HG02981 (cell line): ENCODE data around the gene C9orf50.
"Not testable (repeated sequence)": the region's sequence is repeated elsewhere in the genome, so short reads cannot be mapped to it uniquely, and the experiment has no call there.

Source experiments
- ATAC-seq: cut with Tn5 transposase; IDR thresholded peaks from one replicate; pipeline ENCODE4 v1.9.1; 2021; ENCODE audit warnings: mild to moderate bottlenecking, moderate library complexity; ENCODE audit not compliant: unreplicated experiment

The C9orf50 gene

DNA sequence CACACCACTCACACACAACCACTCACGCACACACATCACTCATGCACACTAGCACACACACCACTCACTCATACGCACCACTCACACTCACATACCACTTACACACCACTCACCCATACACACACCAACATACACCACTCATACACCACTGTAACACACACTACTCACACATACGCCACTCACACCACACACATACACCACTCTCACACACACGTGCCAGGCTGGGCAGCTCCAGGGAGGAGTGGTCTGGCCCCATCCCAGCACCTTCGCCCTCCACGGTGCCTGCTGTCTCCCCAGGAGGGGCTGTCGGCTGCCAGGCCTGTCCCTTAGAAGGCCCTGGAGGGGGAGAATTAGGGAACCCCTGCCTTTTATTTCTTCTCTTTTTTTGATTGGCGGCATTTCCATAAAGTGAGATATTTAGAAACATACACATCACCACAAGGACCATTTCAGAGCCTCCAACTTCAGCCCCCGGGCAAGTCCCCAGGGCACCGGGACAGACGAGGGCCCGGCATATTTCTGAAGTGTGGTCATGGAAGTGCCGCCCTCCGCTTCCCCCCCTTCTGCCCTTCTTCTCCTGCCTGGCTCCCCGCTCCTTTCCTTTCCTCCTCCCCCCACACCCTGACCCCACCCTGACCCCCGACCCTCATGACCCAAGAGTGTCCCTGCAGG is 27.3 kb upstream of the C9orf50 start:
- no peak for ATAC-seq

DNA sequence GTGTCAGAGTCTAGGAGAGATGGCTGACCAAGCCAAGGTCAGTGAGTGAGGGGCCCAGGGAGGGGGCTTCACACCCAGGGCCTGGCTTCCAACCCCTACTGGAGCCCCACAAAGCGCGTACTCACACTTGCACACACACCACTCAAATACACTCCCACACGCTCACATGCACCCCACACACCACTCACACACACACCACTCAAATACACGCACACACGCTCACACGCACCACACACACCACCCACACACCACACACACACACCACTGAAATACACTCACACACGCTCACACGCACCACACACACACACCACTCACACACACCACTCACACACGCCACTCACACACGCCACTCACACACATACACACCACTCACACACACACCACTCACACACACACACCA is 26.7 kb upstream of the C9orf50 start:
- no peak for ATAC-seq

DNA sequence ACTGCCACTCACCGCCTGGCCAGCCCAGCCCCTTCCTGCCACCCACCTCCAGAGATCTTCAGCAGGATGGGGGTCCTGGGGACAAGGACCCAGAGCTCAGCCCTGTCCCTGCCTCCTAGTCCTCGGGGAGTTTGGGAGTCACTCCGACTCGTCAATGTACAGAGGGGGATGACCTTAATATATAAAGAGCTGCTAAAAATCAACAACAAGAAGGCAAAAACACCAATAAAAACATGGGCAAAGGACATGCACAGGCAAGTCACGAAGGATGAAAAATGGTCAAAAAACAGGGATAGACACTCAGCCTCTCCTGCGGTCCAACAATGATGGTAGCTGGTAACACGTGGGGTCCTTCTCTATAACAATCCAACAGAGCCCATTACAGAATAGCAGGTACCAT is 25.8 kb upstream of the C9orf50 start:
- ATAC-seq: no peak

GRCh38 chr9:129646252-129646651 is 25.4 kb upstream of the C9orf50 start:
- no peak for ATAC-seq

DNA sequence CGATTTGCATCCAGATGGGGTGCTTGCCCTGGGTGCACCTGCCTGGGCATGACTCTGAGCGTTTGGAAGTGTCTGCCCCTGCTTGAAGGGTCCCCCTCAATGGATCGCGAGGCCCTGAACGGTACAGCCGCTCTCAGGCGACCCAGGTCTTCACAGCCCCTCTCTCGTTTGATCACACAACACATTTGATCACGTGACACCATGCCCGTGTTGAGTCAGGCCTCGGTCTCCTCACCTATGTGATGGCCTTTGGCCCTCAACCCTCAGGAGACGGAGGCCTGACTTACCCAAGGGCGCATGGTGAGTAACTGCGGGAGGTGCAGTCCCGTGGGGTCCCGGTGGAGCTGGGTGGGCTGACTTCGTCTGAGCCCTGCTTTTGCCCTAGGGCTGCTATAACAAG is 24.0 kb upstream of the C9orf50 start:
- no peak for ATAC-seq

DNA sequence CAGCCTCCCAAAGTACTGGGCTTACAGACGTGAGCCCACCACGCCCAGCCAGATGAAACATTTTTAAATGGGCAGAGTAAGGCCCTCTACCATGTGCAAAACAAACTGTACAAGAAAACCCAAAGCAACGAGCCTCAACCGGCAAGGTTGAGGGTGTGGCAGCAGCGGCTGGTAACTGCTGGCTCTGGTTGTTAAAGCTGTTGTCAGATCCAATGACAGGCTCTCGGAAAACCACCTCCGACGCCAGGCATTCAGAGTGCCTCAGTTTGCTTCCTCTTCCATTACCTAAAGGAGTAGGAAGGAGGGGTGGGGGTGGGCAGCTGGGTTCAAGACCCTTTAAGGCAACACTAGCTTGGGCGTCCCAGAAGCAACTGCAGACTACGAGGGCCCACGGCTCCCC is 23.5 kb upstream of the C9orf50 start:
- ATAC-seq: no peak

DNA sequence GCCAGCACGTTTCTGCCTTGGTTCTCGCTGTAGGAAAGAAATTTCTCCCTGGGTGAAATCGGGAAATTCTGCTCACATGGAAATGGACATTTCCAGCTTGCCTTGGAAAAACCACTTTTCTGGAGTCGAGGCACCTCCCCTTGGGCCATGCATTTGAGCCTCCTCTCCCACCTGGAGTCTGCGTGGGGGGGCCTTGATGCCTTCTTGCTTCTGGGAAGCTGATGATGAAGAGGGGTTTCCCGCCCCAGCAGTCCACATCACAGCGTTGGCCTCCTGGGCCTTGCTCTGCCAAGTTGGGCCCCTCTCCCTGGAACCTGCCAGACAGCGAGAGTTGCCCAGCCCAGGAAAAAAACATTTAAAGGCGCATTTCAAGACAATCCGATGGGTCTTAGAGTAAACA is 22.8 kb upstream of the C9orf50 start:
- no peak for ATAC-seq

DNA sequence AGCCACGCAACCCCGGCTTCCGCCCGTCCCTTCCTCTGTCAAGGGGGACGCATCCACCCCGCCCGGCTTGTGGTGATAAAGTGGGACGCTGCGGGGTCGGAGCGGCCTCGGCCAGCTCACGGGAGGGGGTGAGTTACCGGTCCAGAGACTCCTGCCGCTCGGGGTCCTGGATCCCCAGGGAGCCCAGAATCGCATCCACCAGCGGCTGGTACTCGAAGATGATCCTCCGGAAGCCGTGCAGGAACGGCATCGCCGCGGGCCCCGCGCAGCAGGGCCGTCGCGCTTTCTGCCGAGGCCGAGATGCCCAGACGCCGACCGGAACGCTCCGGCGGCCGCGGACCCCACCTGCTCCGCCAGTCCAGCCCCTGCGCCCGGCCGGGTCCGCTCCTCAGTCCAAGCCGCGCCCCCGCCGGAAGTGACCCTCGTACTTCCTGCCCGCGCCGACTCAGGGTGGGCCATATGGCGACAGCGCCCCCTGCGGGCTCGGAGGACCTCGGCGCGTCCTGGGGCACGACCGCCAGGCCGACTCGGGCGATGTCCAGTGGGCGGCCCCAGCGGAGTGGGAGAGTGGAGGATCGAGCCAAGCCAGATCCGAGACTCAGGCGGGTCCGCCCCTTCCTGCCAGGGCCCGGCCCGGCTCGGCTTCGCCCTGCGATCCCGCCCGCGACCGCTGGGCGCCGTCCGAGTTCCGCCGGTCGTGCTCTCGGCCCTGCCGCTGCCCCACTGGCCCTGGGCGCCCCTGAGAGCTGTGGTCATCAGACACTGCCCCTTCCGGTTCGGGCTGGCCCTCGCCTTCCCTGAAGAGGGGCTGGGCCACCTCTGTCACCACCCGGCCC is 21.1 kb upstream of the C9orf50 start, which contains the start of gene ASB6:
TSS of gene ASB6 (minus strand) at position 402 of the 836 bp plus-strand sequence. CDS start at position 250, 152 bp downstream.
- peak; percentile 84 for ATAC-seq

DNA sequence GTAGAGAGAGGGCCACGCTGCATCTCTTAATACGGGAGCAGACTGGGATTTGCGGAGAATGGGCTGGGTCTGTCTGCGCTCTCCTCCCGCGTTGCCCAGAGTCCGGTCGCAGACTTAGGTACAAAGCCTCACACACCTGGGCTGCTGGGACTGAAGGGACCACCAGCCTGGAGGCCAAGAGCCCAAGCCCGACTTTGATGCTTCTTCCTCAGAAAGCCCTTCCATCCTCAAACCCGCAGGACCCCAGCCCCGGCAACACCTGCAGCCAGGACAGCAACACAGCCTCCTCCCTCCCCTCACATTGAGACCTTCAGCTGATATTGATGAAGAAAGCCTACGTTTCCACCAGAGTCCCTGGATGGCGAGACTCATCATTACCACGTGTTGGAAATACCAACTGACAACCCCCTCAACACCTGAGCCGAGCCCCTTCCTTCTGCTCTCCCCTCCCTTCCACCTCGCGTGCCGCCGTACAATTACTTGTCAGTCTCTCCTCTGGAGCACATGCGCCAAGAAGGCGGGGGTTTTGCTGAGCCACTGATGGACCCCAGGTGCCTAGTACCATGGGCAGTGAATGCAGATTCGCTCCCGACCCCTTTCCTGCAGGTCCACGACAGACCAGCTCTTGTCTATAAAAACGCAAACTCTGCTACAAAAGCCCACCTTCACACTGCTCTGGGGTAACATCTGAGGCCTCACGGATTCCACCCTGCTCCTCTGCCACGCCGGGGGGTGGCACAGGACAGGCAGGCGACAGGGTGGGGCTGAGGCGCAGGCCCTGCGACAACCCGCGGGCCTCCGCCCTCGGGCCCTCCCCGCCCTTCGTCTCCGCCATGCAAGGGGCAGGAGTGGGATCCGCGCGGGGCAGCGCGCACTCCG is 20.2 kb upstream of the C9orf50 start:
- peak; percentile 13 for ATAC-seq

GRCh38 chr9:129640086-129640870 is 19.4 kb upstream of the C9orf50 start:
- ATAC-seq: no peak

GRCh38 chr9:129639756-129640085 is 18.8 kb upstream of the C9orf50 start:
- no peak for ATAC-seq

- no peak for ATAC-seq
Observed at GRCh38 chr9:129639034-129639630, 18.2 kb upstream of the C9orf50 start.

- ATAC-seq: no peak
Observed at GRCh38 chr9:129637673-129638439, 17.0 kb upstream of the C9orf50 start.

DNA sequence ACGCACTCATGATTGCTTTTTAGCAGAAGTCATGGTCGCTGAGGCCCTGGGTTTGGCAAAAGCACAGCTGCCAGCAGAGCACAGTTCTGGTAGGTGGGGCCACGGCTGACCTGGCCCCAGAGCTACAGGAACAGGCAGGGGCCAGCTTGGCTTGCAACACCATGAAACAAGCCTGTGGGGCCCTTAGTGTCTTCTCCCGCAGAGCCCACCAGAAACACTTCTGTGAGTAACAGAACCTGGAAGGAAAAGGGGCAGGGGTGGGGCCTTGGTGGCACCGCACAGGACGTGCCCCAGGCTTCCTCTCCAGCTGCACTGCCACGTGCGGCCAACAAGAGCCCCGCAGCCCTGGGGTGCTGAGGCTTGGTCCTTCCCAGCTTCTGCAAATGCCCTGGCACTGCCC is 16.2 kb upstream of the C9orf50 start:
- no peak for ATAC-seq

GRCh38 chr9:129636343-129636742 is 15.4 kb upstream of the C9orf50 start:
- ATAC-seq: not testable (repeated sequence)

DNA sequence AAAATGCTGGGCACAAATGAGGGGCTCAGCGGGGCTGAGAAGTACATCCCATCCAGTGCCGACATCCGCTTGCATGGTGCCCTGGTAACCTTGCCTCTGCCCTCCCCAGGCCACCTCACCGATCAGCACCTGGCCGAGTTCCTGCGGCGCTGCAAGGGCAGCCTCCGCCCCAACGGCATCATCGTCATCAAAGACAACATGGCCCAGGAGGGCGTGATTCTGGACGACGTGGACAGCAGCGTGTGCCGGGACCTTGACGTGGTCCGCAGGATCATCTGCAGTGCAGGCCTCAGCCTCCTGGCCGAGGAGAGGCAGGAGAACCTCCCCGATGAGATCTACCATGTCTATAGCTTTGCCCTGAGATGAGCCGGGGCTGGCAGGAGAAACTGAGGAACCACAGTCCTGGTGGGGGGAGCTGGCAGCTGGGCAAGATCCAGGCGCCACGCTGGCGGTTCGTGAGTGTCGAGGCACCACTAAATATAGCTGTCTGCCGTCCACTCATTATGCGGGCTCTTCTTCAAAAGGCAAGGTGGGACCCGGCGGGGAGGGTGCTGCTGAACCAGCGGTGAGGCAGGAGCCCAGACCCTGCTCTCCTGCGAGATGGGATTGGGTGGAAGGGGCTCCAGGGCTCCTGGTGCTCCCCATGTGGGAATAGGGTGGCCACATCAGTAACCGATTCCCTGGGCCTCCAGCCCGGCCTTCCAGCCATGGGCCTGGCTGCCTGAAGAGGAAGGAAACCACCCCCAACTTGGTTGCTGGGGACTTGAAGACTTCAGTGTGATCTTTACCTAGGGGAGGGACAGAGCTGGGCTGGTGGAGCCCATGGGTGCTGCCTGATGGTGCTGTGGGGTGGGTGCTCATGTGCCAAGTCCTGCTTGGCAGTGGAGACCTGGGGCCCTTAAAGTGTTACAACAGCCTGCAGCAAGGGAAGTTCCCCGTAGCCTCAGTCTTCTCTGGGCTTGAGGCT is 14.5 kb upstream of the C9orf50 start:
- ATAC-seq: no peak

DNA sequence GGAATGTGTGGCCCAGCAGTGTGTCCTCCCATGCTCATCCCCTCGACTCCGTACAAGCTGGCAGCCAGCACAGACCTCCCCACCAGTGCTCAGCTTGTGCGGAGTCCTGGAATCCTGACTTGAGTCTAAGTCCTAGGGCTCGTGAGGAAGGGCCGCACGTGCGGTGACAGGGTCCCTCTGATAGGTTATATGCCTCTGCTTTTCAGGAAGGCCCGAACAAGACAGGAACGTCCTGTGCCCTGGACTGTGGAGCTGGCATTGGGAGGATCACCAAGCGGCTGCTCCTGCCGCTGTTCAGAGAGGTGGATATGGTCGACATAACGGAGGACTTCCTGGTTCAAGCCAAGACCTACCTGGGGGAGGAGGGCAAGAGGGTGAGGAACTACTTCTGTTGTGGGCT is 12.9 kb upstream of the C9orf50 start:
- no peak for ATAC-seq

GRCh38 chr9:129633207-129633606 is 12.3 kb upstream of the C9orf50 start:
- no peak for ATAC-seq
